ENCODE results near the gene TMEM212.
A peak's percentile ranks its signal among the peaks of the same experiment; 100 is the strongest.

Gene TMEM212

GRCh38 chr3:171842864-171843518 is at the start of gene TMEM212:
TMEM212 (plus strand) TSS chr3:171843349; CDS start chr3:171843384, 35 bp downstream.
- DNase-seq = no peak

- DNase-seq = no peak
These were observed 46.4 kb upstream of the TMEM212 start for GRCh38 chr3:171796625-171797264.

- DNase-seq = no peak
These were observed 45.9 kb upstream of the TMEM212 start for GRCh38 chr3:171797265-171797679.

GRCh38 chr3:171797873-171798272 is 45.3 kb upstream of the TMEM212 start:
- DNase-seq = no peak

GRCh38 chr3:171799501-171799900 is 43.6 kb upstream of the TMEM212 start:
- no peak for DNase-seq

GRCh38 chr3:171801738-171802589 is 41.2 kb upstream of the TMEM212 start:
- no peak for DNase-seq

- no peak for DNase-seq
These were observed 40.6 kb upstream of the TMEM212 start for GRCh38 chr3:171802590-171802956.

- DNase-seq = no peak
These were observed 40.1 kb upstream of the TMEM212 start for GRCh38 chr3:171803044-171803443.

GRCh38 chr3:171804618-171805389 is 38.3 kb upstream of the TMEM212 start:
- no peak for DNase-seq

GRCh38 chr3:171805687-171806086 is 37.5 kb upstream of the TMEM212 start:
- DNase-seq = no peak

GRCh38 chr3:171806200-171807128 is 36.7 kb upstream of the TMEM212 start:
- DNase-seq = no peak

GRCh38 chr3:171807129-171807675 is 35.9 kb upstream of the TMEM212 start:
- no peak for DNase-seq

GRCh38 chr3:171807806-171808205 is 35.3 kb upstream of the TMEM212 start:
- no peak for DNase-seq

GRCh38 chr3:171809611-171809860 is 33.6 kb upstream of the TMEM212 start:
- peak; percentile 23 for DNase-seq

GRCh38 chr3:171809861-171810628 is 33.1 kb upstream of the TMEM212 start, which contains the start of gene PLD1:
PLD1 (minus strand) TSS chr3:171810483; CDS start chr3:171738051, 72,432 bp downstream.
- DNase-seq = no peak

GRCh38 chr3:171810629-171811294 is 32.4 kb upstream of the TMEM212 start:
- no peak for DNase-seq

GRCh38 chr3:171811295-171811912 is 31.7 kb upstream of the TMEM212 start:
- DNase-seq = peak; percentile 84

GRCh38 chr3:171811913-171812335 is 31.2 kb upstream of the TMEM212 start:
- DNase-seq = no peak

GRCh38 chr3:171812811-171813210 is 30.3 kb upstream of the TMEM212 start:
- DNase-seq = no peak

All from SIG-M5 (cell line).